B cell (primary cell): ENCODE results near the gene C5orf15. TPM values are rescaled to one million over a fixed set of nuclear protein-coding genes. Genes with fewer than 3 reads are reported as not detected.
A peak's percentile ranks its signal among the peaks of the same experiment; 100 is the strongest.

Experiments used
- ATAC-seq: fragments of 200-7000 bp; cut with Tn5 transposase; one replicate; pipeline ENCODE4 v1.10.0; 2021; ENCODE audit warnings: low read depth, mild to moderate bottlenecking, moderate number of reproducible peaks, moderate library complexity
- CTCF ChIA-PET: fragments of 350-600 bp; sonication (Branson Sonifier 250); formaldehyde crosslinking; loops from one replicate; lab custom pipeline; 2021; ENCODE audit warnings: antibody characterized with exemption, inconsistent platforms; lab: Charles Lee
- POLR2A ChIA-PET: fragments of 350-600 bp; sonication (Branson Sonifier 250); formaldehyde crosslinking; loops from one replicate; lab custom pipeline; 2021; ENCODE audit warnings: antibody characterized with exemption; lab: Charles Lee
- DNase-seq: peaks from one replicate; pipeline ENCODE4 v3.0.0; 2013
- H2AFZ ChIP-seq: 2 replicates; pipeline ENCODE4 v1.6.1; 2012; ENCODE audit warnings: mild to moderate bottlenecking, low read depth, low read length; ENCODE audit not compliant: insufficient read depth, poor library complexity, severe bottlenecking
- H3K27ac ChIP-seq, 2 donors: 1 replicate in 1 of 2; 2 replicates in 1 of 2; pipeline ENCODE4 v1.5.1; 2012 to 2013; ENCODE audit warnings: low read length in 2 of 2, mild to moderate bottlenecking in 2 of 2, moderate library complexity in 1 of 2
- H3K27me3 ChIP-seq, 4 experiments: fragments of 200-600 bp in 1 of 4; sonication (generic) in 1 of 4; replicated peaks in 1 of 4; 1 replicate in 2 of 4; 2 replicates in 2 of 4; pipeline versions ENCODE4 v1.6.1 to v1.7.0; 2013 to 2016; ENCODE audit warnings: low read length in 3 of 4, mild to moderate bottlenecking in 2 of 4, mixed read lengths in 1 of 4, moderate library complexity in 1 of 4; ENCODE audit not compliant: insufficient read depth in 4 of 4, control insufficient read depth in 3 of 4; ENCODE audit errors: control extremely low read depth in 1 of 4
- H3K36me3 ChIP-seq, 2 experiments: replicated peaks in 1 of 2; 1 replicate in 1 of 2; 2 replicates in 1 of 2; pipeline versions ENCODE4 v1.6.1 to v1.7.1; 2013; ENCODE audit warnings: low read length in 1 of 2; ENCODE audit not compliant: insufficient read depth in 2 of 2, control insufficient read depth in 1 of 2; ENCODE audit errors: control extremely low read depth in 1 of 2, extremely low read depth in 1 of 2
- H3K4me1 ChIP-seq, 2 donors: fragments of 200-600 bp in 1 of 2; sonication (generic) in 1 of 2; 1 replicate in 1 of 2; 2 replicates in 1 of 2; pipeline versions ENCODE4 v1.5.1 to v1.6.1; 2013 to 2017; ENCODE audit warnings: low read length in 2 of 2; ENCODE audit not compliant: control insufficient read depth in 2 of 2, insufficient read depth in 2 of 2
- H3K4me2 ChIP-seq: replicated peaks from 2 replicates; pipeline ENCODE3; 2012; ENCODE audit warnings: mild to moderate bottlenecking, low read depth, low read length; ENCODE audit not compliant: poor library complexity, severe bottlenecking
- H3K4me3 ChIP-seq, 5 experiments: fragments of 200-600 bp in 1 of 5; sonication (generic) in 1 of 5; 1 replicate in 3 of 5; 2 replicates in 2 of 5; pipeline versions ENCODE4 v1.5.1 to v1.7.0; 2011 to 2016; ENCODE audit warnings: low read length in 4 of 5, mild to moderate bottlenecking in 4 of 5, low read depth in 2 of 5, control low read depth in 1 of 5, moderate library complexity in 1 of 5; ENCODE audit not compliant: insufficient read depth in 1 of 5; ENCODE audit errors: control extremely low read depth in 1 of 5, extremely low read depth in 1 of 5
- H3K79me2 ChIP-seq: fragments of 200-600 bp; sonication (generic); one replicate; pipeline ENCODE4 v1.6.0; 2016; ENCODE audit warnings: low read length; ENCODE audit not compliant: control insufficient read depth, insufficient read depth
- H3K9ac ChIP-seq: fragments of 200-600 bp; sonication (generic); 2 replicates; pipeline ENCODE4 v1.6.1; 2017; ENCODE audit warnings: mild to moderate bottlenecking, low read length, moderate library complexity
- H3K9me3 ChIP-seq, 3 donors: one replicate each; pipeline versions ENCODE4 v1.6.1 to v1.7.1; 2013; ENCODE audit warnings: low read length in 2 of 3; ENCODE audit not compliant: control insufficient read depth in 2 of 3, insufficient read depth in 1 of 3; ENCODE audit errors: control extremely low read depth in 1 of 3
- H4K20me1 ChIP-seq: 2 replicates; pipeline ENCODE4 v1.6.0; 2012; ENCODE audit warnings: mild to moderate bottlenecking, low read length; ENCODE audit not compliant: insufficient read depth, control insufficient read depth, poor library complexity, severe bottlenecking
- H3K27ac Mint-ChIP-seq: one replicate; pipeline ENCODE4 v1.8.0; 2021; ENCODE audit warnings: mixed read lengths
- H3K27me3 Mint-ChIP-seq: one replicate; pipeline ENCODE4 v1.8.0; 2021; ENCODE audit warnings: mixed read lengths
- H3K4me1 Mint-ChIP-seq: one replicate; pipeline ENCODE4 v1.8.0; 2021; ENCODE audit warnings: mixed read lengths
- H3K4me3 Mint-ChIP-seq: one replicate; pipeline ENCODE4 v1.8.0; 2021; ENCODE audit warnings: mixed read lengths
- H3K9me3 Mint-ChIP-seq: one replicate; pipeline ENCODE4 v1.8.0; 2022; ENCODE audit warnings: mixed read lengths; ENCODE audit not compliant: insufficient read depth
- EZH2 ChIP-seq: IDR thresholded peaks from 2 replicates; pipeline ENCODE4 v1.6.1; 2012; ENCODE audit warnings: borderline replicate concordance, low read depth, mild to moderate bottlenecking, moderate library complexity, low read length; ENCODE audit not compliant: insufficient read depth, poor library complexity, severe bottlenecking
- WGBS: methylation state at CpG from one replicate; pipeline ENCODE4 v1.1.5; 2013; ENCODE audit warnings: missing lambda C conversion rate; ENCODE audit not compliant: insufficient coverage; 5-methylcytosine and 5-hydroxymethylcytosine counted together
- intact Hi-C: fragments of 100-400 bp; cut with micrococcal nuclease; formaldehyde crosslinking; loops from one replicate; pipeline ENCODE4 v1.10.0; 2022
- polyA plus RNA-seq: library from polyadenylated mRNA; depleted of rRNA; stranded (reverse); fragments of >200 nt; gene quantifications from 2 replicates; pipeline ENCODE4 v1.2.3, GENCODE V29; 2012
- total RNA-seq, 2 donors: library from RNA; stranded (reverse); fragments of 120-200 nt in 1 of 2; gene quantifications; 1 replicate in 1 of 2; 2 replicates in 1 of 2; pipeline versions ENCODE4 v1.2.3 to v1.2.4, GENCODE V29; 2013 to 2022
- TF ChIP-seq, protein P1 (sequence below): fragments of 200-600 bp; IDR thresholded peaks from one replicate; pipeline ENCODE4 v1.8.0; 2022; ENCODE audit warnings: antibody characterized with exemption, mild to moderate bottlenecking

The C5orf15 gene
- total and polyA plus RNA-seq, 2 donors (not counting 1 experiment from before 2014, with no cell fraction given) = 22.7 to 28.2 TPM

DNA sequence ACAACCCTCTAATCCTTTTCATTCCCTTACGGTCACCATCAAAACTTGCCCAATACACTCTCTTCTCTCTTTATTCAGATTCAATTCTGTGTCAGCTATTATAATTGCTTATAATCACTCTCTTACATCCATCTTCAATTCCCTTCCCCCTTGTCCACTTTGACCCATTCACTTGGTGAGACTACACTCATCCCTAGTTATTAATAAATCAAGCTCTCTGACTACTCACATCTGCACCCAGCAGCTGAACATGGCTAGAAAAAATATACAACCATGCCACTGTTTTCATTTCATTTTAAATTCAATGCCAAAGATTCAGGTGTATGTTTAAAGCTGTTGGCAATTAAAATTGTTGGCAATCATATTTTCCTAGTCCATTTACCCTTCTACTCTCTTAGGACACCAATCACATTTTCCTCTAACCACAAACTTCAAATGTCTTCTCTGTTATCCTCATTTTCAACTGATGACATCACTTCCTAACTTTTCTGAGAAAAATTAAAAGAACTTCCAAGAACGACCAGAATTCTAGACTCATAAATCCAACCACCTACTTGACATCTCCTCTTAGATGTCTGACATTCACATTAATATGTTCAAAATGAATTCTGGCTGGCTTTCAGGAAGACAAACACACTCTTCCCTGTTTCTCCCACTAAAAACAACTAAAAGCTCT is 5.5 kb downstream of the C5orf15 start:
- TF ChIP-seq EZH2 = no peak
- TF ChIP-seq, protein P1, sequence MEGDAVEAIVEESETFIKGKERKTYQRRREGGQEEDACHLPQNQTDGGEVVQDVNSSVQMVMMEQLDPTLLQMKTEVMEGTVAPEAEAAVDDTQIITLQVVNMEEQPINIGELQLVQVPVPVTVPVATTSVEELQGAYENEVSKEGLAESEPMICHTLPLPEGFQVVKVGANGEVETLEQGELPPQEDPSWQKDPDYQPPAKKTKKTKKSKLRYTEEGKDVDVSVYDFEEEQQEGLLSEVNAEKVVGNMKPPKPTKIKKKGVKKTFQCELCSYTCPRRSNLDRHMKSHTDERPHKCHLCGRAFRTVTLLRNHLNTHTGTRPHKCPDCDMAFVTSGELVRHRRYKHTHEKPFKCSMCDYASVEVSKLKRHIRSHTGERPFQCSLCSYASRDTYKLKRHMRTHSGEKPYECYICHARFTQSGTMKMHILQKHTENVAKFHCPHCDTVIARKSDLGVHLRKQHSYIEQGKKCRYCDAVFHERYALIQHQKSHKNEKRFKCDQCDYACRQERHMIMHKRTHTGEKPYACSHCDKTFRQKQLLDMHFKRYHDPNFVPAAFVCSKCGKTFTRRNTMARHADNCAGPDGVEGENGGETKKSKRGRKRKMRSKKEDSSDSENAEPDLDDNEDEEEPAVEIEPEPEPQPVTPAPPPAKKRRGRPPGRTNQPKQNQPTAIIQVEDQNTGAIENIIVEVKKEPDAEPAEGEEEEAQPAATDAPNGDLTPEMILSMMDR = no peak
- ChIA-PET CTCF (interaction anchor here (1.1 to 1.6 kb wide), 4 partner anchors 17 to 410 kb away, joined by 4 to 5 read pairs (median 4); no protein-coding TSS in a partner anchor), POLR2A (interaction anchor here (0.7 kb wide), 1 partner anchor 53 kb away, joined by 3 read pairs; no protein-coding TSS in a partner anchor)
- WGBS = 56% methylated on average over 2 of the region's 2 CpGs
- H3K4me3 Mint-ChIP-seq = no peak overlapping the region
- H3K27ac Mint-ChIP-seq = peak overlapping the region; percentile 51
- no peak overlapping the region for H3K4me3 ChIP-seq
- H3K9me3 ChIP-seq = peaks cover 0 to 9% (median 0%) of the 10 kb centered on the region in 3 donors
- no peaks in the 10 kb centered on the region for H3K9me3 Mint-ChIP-seq
- H3K4me2 ChIP-seq = no peak overlapping the region
- no peak overlapping the region for H3K9ac ChIP-seq
- no peaks in the 10 kb centered on the region for H3K27me3 ChIP-seq
- peaks cover 17 to 23% of the 10 kb centered on the region in 2 donors for H3K4me1 ChIP-seq
- no peaks in the 10 kb centered on the region for H4K20me1 ChIP-seq
- H3K27ac ChIP-seq = peak overlapping the region in 1 of 2 donors; percentile 61
- H3K36me3 ChIP-seq = peaks cover 9 to 12% of the 10 kb centered on the region in 2 experiments
- H3K27me3 Mint-ChIP-seq = no peaks in the 10 kb centered on the region
- no peak for ATAC-seq
- H3K79me2 ChIP-seq = peaks cover 67% of the 10 kb centered on the region
- peaks cover 62% of the 10 kb centered on the region for H3K4me1 Mint-ChIP-seq
- DNase-seq = no peak
- no peak overlapping the region for H2AFZ ChIP-seq
- intact Hi-C loops = loop anchor here (10.0 kb wide), 1 partner anchor 938 kb away; the partner anchor contains the start of gene ZCCHC10

DNA sequence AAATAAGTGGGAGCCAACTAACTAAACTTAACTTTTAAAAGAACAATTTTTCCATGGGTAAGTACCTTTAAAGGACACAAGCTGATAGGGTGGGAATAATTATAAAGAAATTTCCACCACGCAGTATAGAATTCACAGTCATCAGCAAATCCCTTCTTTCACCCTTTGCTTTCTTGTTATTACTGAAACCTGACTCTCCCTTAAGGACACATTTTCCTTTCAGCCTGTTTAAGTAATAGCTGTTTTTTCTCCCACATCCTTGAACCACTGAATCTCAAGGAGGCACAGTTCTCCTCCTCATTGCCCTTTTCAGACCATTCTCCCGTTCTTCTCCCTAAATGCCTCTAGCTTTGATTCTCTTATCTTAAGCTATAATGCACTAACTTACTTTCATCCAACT is 6.3 kb downstream of the C5orf15 start:
- Histone ChIP-seq H3K9me3 (peaks cover 0 to 9% (median 0%) of the 10 kb centered on the region in 3 donors), H3K36me3 (peaks cover 9 to 15% of the 10 kb centered on the region in 2 experiments), H3K4me1 (peaks cover 18 to 23% of the 10 kb centered on the region in 2 donors), H3K4me2 (no peak overlapping the region), H3K27me3 (no peaks in the 10 kb centered on the region), H2AFZ (no peak overlapping the region), H4K20me1 (no peaks in the 10 kb centered on the region), H3K79me2 (peaks cover 59% of the 10 kb centered on the region), H3K4me3 (no peak overlapping the region), H3K27ac (peak overlapping the region in 1 of 2 donors; percentile 61), H3K9ac (no peak overlapping the region)
- H3K4me3 Mint-ChIP-seq = no peak overlapping the region
- ATAC-seq (no peak), DNase-seq (no peak)
- peaks cover 62% of the 10 kb centered on the region for H3K4me1 Mint-ChIP-seq
- H3K27ac Mint-ChIP-seq = peak overlapping the region; percentile 51
- TF ChIP-seq, protein P1 = no peak
- no peak for TF ChIP-seq EZH2
- WGBS = 100% methylated on average over 2 of the region's 2 CpGs
- no peaks in the 10 kb centered on the region for H3K27me3 Mint-ChIP-seq
- ChIA-PET CTCF (interaction anchor here (1.1 to 1.6 kb wide), 3 partner anchors 18 to 409 kb away, joined by 4 to 5 read pairs (median 4); no protein-coding TSS in a partner anchor), POLR2A (interaction anchor here (0.6 kb wide), 1 partner anchor 12 kb away, joined by 3 read pairs; no protein-coding TSS in a partner anchor)
- no peaks in the 10 kb centered on the region for H3K9me3 Mint-ChIP-seq
- intact Hi-C loops = loop anchor here (10.0 kb wide), 1 partner anchor 937 kb away; the partner anchor contains the start of gene ZCCHC10
